ENCODE measurements around the gene CSPG5.
A peak's percentile ranks its signal among the peaks of the same experiment; 100 is the strongest.

CSPG5 gene

GRCh38 chr3:47533996-47534454 lies 44.6 kb downstream of the CSPG5 start:
- TF ChIP-seq CTCF (IDR thresholded peaks at IDR 0.05) = no peak

- no peak for TF ChIP-seq CTCF (IDR thresholded peaks at IDR 0.05)
Measured at GRCh38 chr3:47533481-47533880, 45.2 kb downstream of the CSPG5 start.

GRCh38 chr3:47527952-47528725 lies 50.5 kb downstream of the CSPG5 start:
- TF ChIP-seq CTCF (IDR thresholded peaks at IDR 0.05) = no peak

DNA sequence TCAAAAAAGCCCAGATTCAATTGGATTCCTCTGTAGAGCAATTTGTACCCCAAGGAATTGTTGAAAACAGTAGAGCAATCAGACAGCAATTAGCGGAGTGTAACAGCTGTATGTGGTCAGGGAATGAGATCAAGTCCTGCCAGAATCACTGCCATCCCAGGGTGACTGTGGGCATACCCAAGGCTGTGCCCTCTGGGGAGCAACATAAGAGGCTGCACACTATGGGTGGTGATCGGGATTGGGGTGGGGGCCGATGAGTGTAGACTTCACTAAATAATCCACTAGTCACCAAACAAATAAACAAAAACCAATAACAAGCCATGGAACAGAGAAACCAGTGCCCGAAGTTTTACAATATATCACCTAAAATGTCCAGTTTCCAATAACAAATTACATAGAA lies 53.0 kb downstream of the CSPG5 start:
- TF ChIP-seq CTCF (IDR thresholded peaks at IDR 0.05) = no peak

DNA sequence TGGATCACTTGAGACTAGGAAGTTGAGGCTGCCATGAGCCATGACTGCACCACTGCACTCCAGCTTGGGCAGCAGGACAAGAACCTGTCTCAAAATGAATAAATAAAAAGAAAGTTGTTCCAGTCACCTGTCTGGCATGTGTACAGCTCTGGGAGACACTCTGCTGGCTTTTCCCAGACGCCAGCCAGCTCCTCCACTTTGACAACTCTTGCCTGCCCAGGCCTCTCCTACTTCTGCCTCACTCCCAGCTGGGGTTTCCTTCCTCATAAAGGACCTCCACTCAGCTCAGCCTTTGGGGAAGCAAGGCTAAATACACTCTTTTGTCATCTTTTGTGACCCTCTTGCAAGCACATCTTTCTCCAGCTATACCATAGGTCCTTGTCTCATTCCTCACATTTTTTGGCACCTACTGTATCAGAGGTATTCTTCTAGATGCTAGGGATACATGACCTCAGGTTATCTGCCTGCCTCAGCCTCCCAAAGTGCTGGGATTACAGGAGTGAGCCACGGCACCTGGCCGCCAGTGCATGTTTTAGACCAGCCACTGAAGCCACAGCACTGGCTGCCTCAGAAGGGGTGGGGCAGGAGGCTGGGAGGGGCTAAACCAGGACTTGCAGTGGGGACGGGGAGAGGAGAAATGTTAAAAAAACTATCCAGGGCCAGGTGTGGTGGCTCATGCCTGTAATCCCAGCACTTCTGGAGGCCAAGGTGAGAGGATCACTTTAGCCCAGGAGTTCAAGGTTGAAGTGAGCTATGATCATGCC lies 55.2 kb downstream of the CSPG5 start:
- TF ChIP-seq CTCF (IDR thresholded peaks at IDR 0.05) = no peak

GRCh38 chr3:47522082-47522987 lies 56.3 kb downstream of the CSPG5 start:
- TF ChIP-seq CTCF (IDR thresholded peaks at IDR 0.05) = peak; percentile 78

DNA sequence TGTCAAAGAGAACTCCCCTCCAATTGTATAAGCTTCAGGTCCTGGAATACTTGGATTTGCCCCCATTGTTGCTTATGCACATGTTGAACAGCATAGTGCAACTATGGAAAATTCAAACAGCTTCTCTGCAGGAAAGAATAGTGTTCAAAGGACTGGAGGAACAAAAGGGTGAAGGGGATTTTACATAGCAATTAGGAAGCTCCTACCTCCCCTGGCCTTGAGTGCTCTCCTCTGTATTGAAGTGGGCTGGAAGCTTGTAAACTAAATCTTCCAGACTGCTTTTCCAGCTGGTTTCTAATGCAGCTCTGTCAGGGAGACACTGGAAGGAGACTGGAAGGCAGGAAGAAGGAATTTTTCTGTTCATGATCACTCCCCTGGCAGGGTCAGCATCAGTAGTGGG lies 57.9 kb downstream of the CSPG5 start:
- no peak for TF ChIP-seq CTCF (IDR thresholded peaks at IDR 0.05)

All from LNCAP (cell line).